ENCODE data around the gene AFF3. TPM values are rescaled to one million over a fixed set of nuclear protein-coding genes. Genes with fewer than 3 reads are reported as not detected.

Gene AFF3
- total RNA-seq, 1 experiment from 2014 or later: 0.22 TPM

DNA sequence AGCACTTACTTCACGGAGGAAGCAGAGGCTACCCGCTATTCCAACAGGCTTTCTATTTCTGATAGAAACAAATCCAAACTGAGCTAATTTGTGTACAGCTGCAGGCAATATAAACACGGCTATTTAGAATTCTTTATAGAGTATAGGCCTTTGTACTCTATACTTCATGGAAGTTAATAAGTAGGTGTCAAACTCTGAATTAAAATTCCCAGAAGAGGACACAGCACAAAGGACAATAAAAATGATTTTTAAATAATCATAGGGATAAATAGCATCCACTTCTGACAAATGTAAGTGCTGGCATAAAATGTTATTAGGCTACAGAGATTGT, 261.5 kb downstream of the AFF3 start:
- Histone ChIP-seq H3K79me2 (ENCODE audit: insufficient read depth, low read length) (no peaks in the 10 kb centered on the region), H4K91ac (ENCODE audit: insufficient read length, low read depth, low read length) (no peak overlapping the region), H3K27ac (ENCODE audit: insufficient read length, low read depth, low read length) (no peak overlapping the region), H4K5ac (ENCODE audit: insufficient read length, low read depth, low read length) (no peak overlapping the region), H2BK120ac (ENCODE audit: low read depth, low read length, poor library complexity, severe bottlenecking) (no peak overlapping the region), H2BK12ac (ENCODE audit: insufficient read length, low read depth, low read length) (no peak overlapping the region), H2AFZ (ENCODE audit: low read length) (no peak overlapping the region), H3T11ph (ENCODE audit: low read length) (no peak overlapping the region), H3K23ac (ENCODE audit: insufficient read length, low read depth, low read length) (no peak overlapping the region), H3K4me2 (ENCODE audit: insufficient read depth, insufficient read length, low read length) (no peak overlapping the region), H3K4me1 (ENCODE audit: insufficient read depth, low read length) (no peaks in the 10 kb centered on the region), H4K20me1 (ENCODE audit: control insufficient read depth, insufficient read depth, insufficient read length) (no peaks in the 10 kb centered on the region), H2BK15ac (ENCODE audit: low read depth, low read length) (no peak overlapping the region), H3K18ac (ENCODE audit: insufficient read length, low read depth, low read length) (no peak overlapping the region), H2BK5ac (ENCODE audit: insufficient read length, low read length) (no peak overlapping the region), H3K56ac (ENCODE audit: insufficient read length, low read depth, low read length) (no peak overlapping the region), H3K9ac (ENCODE audit: extremely low read depth, insufficient read length, low read length) (no peak overlapping the region), H2BK20ac (ENCODE audit: low read depth, low read length, poor library complexity, severe bottlenecking) (no peak overlapping the region), H3K27me3 (ENCODE audit: insufficient read depth, low read length) (no peaks in the 10 kb centered on the region), H4K8ac (replicated peaks; ENCODE audit: insufficient read length, low read depth, low read length) (no peak overlapping the region), H3K4ac (ENCODE audit: low read depth, low read length) (no peak overlapping the region), H2AK5ac (ENCODE audit: insufficient read length, low read length) (no peak overlapping the region), H3K9me3 (ENCODE audit: control insufficient read depth, low read depth, low read length) (no peaks in the 10 kb centered on the region), H3K23me2 (ENCODE audit: insufficient read length, low read depth, low read length, poor library complexity, severe bottlenecking) (no peaks in the 10 kb centered on the region), H3K14ac (ENCODE audit: insufficient read depth, low read length) (no peak overlapping the region), H3K79me1 (ENCODE audit: insufficient read depth, low read depth, low read length, poor library complexity, severe bottlenecking) (no peaks in the 10 kb centered on the region)
- WGBS (ENCODE audit: extremely low coverage, insufficient read length, low lambda C conversion rate): no CpG with 5 or more reads among the region's 3 CpGs
- Mint-ChIP-seq H3K36me3 (ENCODE audit: insufficient read depth in 1 of 3, low read depth in 3 of 3) (no peaks in the 10 kb centered on the region), H3K4me3 (no peak overlapping the region), H3K4me1 (peaks cover 5 to 15% of the 10 kb centered on the region in 2 experiments; a peak in 3 of 4 replicates), H3K27me3 (ENCODE audit: low read depth) (no peaks in the 10 kb centered on the region; the same call in 1 of the 2 replicates), H3K27ac (no peak overlapping the region), H3K9me3 (no peaks in the 10 kb centered on the region)
- no peak for DNase-seq
- TF ChIP-seq, protein P1, sequence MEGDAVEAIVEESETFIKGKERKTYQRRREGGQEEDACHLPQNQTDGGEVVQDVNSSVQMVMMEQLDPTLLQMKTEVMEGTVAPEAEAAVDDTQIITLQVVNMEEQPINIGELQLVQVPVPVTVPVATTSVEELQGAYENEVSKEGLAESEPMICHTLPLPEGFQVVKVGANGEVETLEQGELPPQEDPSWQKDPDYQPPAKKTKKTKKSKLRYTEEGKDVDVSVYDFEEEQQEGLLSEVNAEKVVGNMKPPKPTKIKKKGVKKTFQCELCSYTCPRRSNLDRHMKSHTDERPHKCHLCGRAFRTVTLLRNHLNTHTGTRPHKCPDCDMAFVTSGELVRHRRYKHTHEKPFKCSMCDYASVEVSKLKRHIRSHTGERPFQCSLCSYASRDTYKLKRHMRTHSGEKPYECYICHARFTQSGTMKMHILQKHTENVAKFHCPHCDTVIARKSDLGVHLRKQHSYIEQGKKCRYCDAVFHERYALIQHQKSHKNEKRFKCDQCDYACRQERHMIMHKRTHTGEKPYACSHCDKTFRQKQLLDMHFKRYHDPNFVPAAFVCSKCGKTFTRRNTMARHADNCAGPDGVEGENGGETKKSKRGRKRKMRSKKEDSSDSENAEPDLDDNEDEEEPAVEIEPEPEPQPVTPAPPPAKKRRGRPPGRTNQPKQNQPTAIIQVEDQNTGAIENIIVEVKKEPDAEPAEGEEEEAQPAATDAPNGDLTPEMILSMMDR (conservative IDR thresholded peaks at IDR 0.05): no peak
